HepG2 (cell line): ENCODE measurements around the gene SLC13A3. TPM values are rescaled to one million over a fixed set of nuclear protein-coding genes. Genes with fewer than 3 reads are reported as not detected.

ENCODE experiments used
- BRD4 ChIP-seq: sonication (generic); formaldehyde crosslinking; IDR thresholded peaks from 2 replicates; pipeline ENCODE4 v1.4.0; 2020; ENCODE audit warnings: missing genetic modification reagents
- HDAC1 ChIP-seq: sonication (generic); formaldehyde crosslinking; IDR thresholded peaks from 2 replicates; pipeline ENCODE4 v1.5.1; 2020; ENCODE audit warnings: mild to moderate bottlenecking, missing genetic modification reagents
- HMGA1 ChIP-seq: sonication (generic); formaldehyde crosslinking; conservative IDR thresholded peaks from 2 replicates; pipeline ENCODE4 v1.4.0; 2020; ENCODE audit warnings: missing genetic modification reagents
- SOX6 ChIP-seq, 2 experiments: fragments of 450-650 bp in 1 of 2; sonication (generic) in 1 of 2; formaldehyde crosslinking in 1 of 2; IDR thresholded peaks; 2 replicates each; pipeline versions ENCODE4 v1.4.0 to v1.6.1; 2017 to 2020; ENCODE audit warnings: antibody characterized with exemption in 1 of 2, mild to moderate bottlenecking in 1 of 2, missing genetic modification reagents in 1 of 2
- WIZ ChIP-seq: sonication (generic); formaldehyde crosslinking; IDR thresholded peaks from 2 replicates; pipeline ENCODE4 v1.5.1; 2020; ENCODE audit warnings: mild to moderate bottlenecking, missing genetic modification reagents
- ZNF616 ChIP-seq: sonication (generic); formaldehyde crosslinking; IDR thresholded peaks from 2 replicates; pipeline ENCODE4 v1.5.0; 2020; ENCODE audit warnings: low read depth, mild to moderate bottlenecking, missing genetic modification reagents
- ZNF766 ChIP-seq: sonication (generic); formaldehyde crosslinking; IDR thresholded peaks from 2 replicates; pipeline ENCODE4 v1.5.0; 2020; ENCODE audit warnings: missing genetic modification reagents, borderline replicate concordance
- ZNF772 ChIP-seq: sonication (generic); formaldehyde crosslinking; IDR thresholded peaks from 2 replicates; pipeline ENCODE4 v1.5.0; 2020; ENCODE audit warnings: mild to moderate bottlenecking, missing genetic modification reagents
- ZNF773 ChIP-seq: sonication (generic); formaldehyde crosslinking; IDR thresholded peaks from 2 replicates; pipeline ENCODE4 v1.4.0; 2020; ENCODE audit warnings: missing genetic modification reagents, borderline replicate concordance
- polyA plus RNA-seq, 8 experiments: library from polyadenylated mRNA; depleted of rRNA in 3 of 8; stranded (reverse) in 7 of 8; unstranded in 1 of 8; fragments of >200 nt; fragmentation: Illumina TruSeq in 4 of 8; extraction: Trizol in 4 of 8; gene quantifications; 2 replicates each; pipeline versions ENCODE4 v1.2.1 to v1.2.3, GENCODE V29; 2011 to 2016; ENCODE audit warnings: low read depth in 4 of 8, missing spikeins in 1 of 8, mixed read lengths in 1 of 8; ENCODE audit not compliant: insufficient read depth in 1 of 8
- total RNA-seq, 5 experiments: library from RNA; depleted of rRNA; stranded (reverse); fragments of >200 nt; fragmentation: Illumina TruSeq; extraction: Trizol; gene quantifications; 2 replicates each; pipeline ENCODE4 v1.2.3, GENCODE V29; 2016; ENCODE audit warnings: low read depth in 1 of 5
- TF ChIP-seq, protein P1 (sequence below), 2 experiments: fragments of 450-650 bp in 1 of 2; sonication (generic) in 1 of 2; formaldehyde crosslinking; IDR thresholded peaks; 2 replicates each; pipeline versions ENCODE4 v1.5.0 to v1.8.0; 2020 to 2022; ENCODE audit warnings: mild to moderate bottlenecking in 1 of 2, missing genetic modification reagents in 1 of 2
- TF ChIP-seq, protein P2 (sequence below): conservative IDR thresholded peaks from 2 replicates; pipeline ENCODE4 v1.6.1; 2018; ENCODE audit warnings: missing genetic modification reagents
- TF ChIP-seq, protein P3 (sequence below): sonication (generic); formaldehyde crosslinking; IDR thresholded peaks from 2 replicates; pipeline ENCODE4 v1.8.0; 2022; ENCODE audit warnings: mild to moderate bottlenecking, missing genetic modification reagents, borderline replicate concordance
- TF ChIP-seq, protein P4 (sequence below): sonication (generic); formaldehyde crosslinking; IDR thresholded peaks from 2 replicates; pipeline ENCODE4 v1.9.0; 2021; ENCODE audit warnings: missing genetic modification reagents, borderline replicate concordance
- TF ChIP-seq, protein P5 (sequence below): sonication (generic); formaldehyde crosslinking; IDR thresholded peaks from 2 replicates; pipeline ENCODE4 v1.4.0; 2020; ENCODE audit warnings: low read depth, mild to moderate bottlenecking, missing genetic modification reagents
- TF ChIP-seq, protein P6 (sequence below): IDR thresholded peaks from 2 replicates; pipeline ENCODE4 v1.6.1; 2016; ENCODE audit warnings: low read depth, missing genetic modification reagents, missing compliant biosample characterization

Gene SLC13A3
- total and polyA plus RNA-seq, 2 of the 13 experiments (the other 11 are each of a cell fraction or from before 2014, with no cell fraction given) = 66.5 to 76.0 TPM

DNA sequence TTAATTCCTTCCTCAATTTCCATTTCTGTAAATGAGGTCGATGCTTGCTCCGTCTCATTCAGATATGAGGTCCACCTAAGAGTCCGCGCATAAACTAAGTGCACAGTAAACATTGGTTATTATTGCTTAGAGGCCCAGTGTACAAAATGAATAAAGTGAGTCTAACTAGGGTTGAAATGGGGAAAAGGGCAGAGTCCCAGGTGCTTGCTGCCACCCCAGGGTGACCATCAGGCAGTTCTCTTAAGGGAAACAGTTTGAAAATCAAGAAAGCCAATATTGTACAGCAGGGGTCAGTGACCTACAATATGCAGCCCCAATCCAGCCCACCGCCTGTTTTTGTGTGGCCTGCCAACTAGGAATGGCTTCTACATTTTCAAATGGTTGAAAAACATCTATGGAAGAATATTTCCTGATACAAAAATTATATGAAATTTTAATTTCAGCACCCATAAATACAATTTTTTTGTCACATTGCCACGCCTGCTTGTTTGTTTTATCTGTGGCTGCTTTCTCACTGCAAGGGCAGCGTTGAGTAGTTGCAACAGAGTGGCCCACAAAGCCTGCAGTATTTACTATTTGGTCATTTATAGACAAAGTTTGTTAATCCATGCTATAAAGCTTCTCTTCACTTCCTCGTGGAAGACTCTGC is 43.3 kb downstream of the SLC13A3 start (continued):
- TF ChIP-seq, protein P1, sequence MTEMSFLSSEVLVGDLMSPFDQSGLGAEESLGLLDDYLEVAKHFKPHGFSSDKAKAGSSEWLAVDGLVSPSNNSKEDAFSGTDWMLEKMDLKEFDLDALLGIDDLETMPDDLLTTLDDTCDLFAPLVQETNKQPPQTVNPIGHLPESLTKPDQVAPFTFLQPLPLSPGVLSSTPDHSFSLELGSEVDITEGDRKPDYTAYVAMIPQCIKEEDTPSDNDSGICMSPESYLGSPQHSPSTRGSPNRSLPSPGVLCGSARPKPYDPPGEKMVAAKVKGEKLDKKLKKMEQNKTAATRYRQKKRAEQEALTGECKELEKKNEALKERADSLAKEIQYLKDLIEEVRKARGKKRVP (CRISPR knock-in tag; IDR thresholded peaks at IDR 0.05) = 0 out of 4 replicates have a peak, but pooled peaks of 1 of the 2 experiments have one; percentile 22
- TF ChIP-seq, protein P2, sequence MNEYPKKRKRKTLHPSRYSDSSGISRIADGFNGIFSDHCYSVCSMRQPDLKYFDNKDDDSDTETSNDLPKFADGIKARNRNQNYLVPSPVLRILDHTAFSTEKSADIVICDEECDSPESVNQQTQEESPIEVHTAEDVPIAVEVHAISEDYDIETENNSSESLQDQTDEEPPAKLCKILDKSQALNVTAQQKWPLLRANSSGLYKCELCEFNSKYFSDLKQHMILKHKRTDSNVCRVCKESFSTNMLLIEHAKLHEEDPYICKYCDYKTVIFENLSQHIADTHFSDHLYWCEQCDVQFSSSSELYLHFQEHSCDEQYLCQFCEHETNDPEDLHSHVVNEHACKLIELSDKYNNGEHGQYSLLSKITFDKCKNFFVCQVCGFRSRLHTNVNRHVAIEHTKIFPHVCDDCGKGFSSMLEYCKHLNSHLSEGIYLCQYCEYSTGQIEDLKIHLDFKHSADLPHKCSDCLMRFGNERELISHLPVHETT (CRISPR knock-in tag) = no peak
- no peak; the same call in 1 of the 2 replicates for TF ChIP-seq HDAC1
- no peak; the same call in 1 of the 2 replicates for TF ChIP-seq BRD4 (CRISPR knock-in tag)
- no peak for TF ChIP-seq ZNF766 (CRISPR knock-in tag)
- TF ChIP-seq, protein P3, sequence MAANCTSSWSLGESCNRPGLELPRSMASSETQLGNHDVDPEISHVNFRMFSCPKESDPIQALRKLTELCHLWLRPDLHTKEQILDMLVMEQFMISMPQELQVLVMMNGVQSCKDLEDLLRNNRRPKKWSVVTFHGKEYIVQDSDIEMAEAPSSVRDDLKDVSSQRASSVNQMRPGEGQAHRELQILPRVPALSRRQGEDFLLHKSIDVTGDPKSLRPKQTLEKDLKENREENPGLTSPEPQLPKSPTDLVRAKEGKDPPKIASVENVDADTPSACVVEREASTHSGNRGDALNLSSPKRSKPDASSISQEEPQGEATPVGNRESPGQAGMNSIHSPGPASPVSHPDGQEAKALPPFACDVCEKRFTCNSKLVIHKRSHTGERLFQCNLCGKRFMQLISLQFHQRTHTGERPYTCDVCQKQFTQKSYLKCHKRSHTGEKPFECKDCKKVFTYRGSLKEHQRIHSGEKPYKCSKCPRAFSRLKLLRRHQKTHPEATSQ (CRISPR knock-in tag) = no peak
- TF ChIP-seq, protein P4, sequence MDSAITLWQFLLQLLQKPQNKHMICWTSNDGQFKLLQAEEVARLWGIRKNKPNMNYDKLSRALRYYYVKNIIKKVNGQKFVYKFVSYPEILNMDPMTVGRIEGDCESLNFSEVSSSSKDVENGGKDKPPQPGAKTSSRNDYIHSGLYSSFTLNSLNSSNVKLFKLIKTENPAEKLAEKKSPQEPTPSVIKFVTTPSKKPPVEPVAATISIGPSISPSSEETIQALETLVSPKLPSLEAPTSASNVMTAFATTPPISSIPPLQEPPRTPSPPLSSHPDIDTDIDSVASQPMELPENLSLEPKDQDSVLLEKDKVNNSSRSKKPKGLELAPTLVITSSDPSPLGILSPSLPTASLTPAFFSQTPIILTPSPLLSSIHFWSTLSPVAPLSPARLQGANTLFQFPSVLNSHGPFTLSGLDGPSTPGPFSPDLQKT (CRISPR knock-in tag) = no peak
- no peak for TF ChIP-seq SOX6 (IDR thresholded peaks at IDR 0.05)
- TF ChIP-seq SOX6 (CRISPR knock-in tag; IDR thresholded peaks at IDR 0.05) = no peak
- TF ChIP-seq, protein P5, sequence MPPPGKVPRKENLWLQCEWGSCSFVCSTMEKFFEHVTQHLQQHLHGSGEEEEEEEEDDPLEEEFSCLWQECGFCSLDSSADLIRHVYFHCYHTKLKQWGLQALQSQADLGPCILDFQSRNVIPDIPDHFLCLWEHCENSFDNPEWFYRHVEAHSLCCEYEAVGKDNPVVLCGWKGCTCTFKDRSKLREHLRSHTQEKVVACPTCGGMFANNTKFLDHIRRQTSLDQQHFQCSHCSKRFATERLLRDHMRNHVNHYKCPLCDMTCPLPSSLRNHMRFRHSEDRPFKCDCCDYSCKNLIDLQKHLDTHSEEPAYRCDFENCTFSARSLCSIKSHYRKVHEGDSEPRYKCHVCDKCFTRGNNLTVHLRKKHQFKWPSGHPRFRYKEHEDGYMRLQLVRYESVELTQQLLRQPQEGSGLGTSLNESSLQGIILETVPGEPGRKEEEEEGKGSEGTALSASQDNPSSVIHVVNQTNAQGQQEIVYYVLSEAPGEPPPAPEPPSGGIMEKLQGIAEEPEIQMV (CRISPR knock-in tag) = 0 out of 2 replicates have a peak, but pooled peaks have one; percentile 14
- TF ChIP-seq ZNF772 = no peak
- no peak for TF ChIP-seq WIZ (CRISPR knock-in tag)
- no peak for TF ChIP-seq ZNF773 (CRISPR knock-in tag)
- TF ChIP-seq, protein P6, sequence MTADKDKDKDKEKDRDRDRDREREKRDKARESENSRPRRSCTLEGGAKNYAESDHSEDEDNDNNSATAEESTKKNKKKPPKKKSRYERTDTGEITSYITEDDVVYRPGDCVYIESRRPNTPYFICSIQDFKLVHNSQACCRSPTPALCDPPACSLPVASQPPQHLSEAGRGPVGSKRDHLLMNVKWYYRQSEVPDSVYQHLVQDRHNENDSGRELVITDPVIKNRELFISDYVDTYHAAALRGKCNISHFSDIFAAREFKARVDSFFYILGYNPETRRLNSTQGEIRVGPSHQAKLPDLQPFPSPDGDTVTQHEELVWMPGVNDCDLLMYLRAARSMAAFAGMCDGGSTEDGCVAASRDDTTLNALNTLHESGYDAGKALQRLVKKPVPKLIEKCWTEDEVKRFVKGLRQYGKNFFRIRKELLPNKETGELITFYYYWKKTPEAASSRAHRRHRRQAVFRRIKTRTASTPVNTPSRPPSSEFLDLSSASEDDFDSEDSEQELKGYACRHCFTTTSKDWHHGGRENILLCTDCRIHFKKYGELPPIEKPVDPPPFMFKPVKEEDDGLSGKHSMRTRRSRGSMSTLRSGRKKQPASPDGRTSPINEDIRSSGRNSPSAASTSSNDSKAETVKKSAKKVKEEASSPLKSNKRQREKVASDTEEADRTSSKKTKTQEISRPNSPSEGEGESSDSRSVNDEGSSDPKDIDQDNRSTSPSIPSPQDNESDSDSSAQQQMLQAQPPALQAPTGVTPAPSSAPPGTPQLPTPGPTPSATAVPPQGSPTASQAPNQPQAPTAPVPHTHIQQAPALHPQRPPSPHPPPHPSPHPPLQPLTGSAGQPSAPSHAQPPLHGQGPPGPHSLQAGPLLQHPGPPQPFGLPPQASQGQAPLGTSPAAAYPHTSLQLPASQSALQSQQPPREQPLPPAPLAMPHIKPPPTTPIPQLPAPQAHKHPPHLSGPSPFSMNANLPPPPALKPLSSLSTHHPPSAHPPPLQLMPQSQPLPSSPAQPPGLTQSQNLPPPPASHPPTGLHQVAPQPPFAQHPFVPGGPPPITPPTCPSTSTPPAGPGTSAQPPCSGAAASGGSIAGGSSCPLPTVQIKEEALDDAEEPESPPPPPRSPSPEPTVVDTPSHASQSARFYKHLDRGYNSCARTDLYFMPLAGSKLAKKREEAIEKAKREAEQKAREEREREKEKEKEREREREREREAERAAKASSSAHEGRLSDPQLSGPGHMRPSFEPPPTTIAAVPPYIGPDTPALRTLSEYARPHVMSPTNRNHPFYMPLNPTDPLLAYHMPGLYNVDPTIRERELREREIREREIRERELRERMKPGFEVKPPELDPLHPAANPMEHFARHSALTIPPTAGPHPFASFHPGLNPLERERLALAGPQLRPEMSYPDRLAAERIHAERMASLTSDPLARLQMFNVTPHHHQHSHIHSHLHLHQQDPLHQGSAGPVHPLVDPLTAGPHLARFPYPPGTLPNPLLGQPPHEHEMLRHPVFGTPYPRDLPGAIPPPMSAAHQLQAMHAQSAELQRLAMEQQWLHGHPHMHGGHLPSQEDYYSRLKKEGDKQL (CRISPR knock-in tag) = no peak
- no peak for TF ChIP-seq HMGA1
- TF ChIP-seq ZNF616 (CRISPR knock-in tag) = no peak
